ENCODE data around the gene ZNF397.
A peak's percentile ranks its signal among the peaks of the same experiment; 100 is the strongest.

The ZNF397 gene

GRCh38 chr18:35290094-35290735 is 49.4 kb downstream of the ZNF397 start, which contains the start of gene ZSCAN30:
ZSCAN30 (minus strand) TSS chr18:35290229; CDS start chr18:35264352, 25,877 bp downstream.
- peaks cover 10% of the 10 kb centered on the region for H3K9me3 Mint-ChIP-seq
- H3K27ac Mint-ChIP-seq = peak within 1 kb of the TSS; percentile 90
- intact Hi-C loops (cut with micrococcal nuclease) = loop anchor here (1.0 kb wide), 3 partner anchors 50 to 86 kb away; partner anchors contain the start of gene ZNF24
- no peaks in the 10 kb centered on the region for H3K27me3 Mint-ChIP-seq
- peaks cover 56% of the 10 kb centered on the region for H3K36me3 Mint-ChIP-seq (ENCODE audit: low read depth)
- peak within 1 kb of the TSS; percentile 96 for H3K4me3 Mint-ChIP-seq
- peaks cover 26% of the 10 kb centered on the region for H3K4me1 Mint-ChIP-seq (ENCODE audit: low read depth)

GRCh38 chr18:35291166-35291565 is 50.3 kb downstream of the ZNF397 start:
- Mint-ChIP-seq H3K4me1 (ENCODE audit: low read depth) (peaks cover 29% of the 10 kb centered on the region), H3K36me3 (ENCODE audit: low read depth) (peaks cover 60% of the 10 kb centered on the region), H3K27ac (peak overlapping the region; percentile 90), H3K4me3 (peak overlapping the region; percentile 96), H3K27me3 (no peaks in the 10 kb centered on the region), H3K9me3 (peaks cover 5% of the 10 kb centered on the region)
- intact Hi-C loops (cut with micrococcal nuclease) = no loop called here

GRCh38 chr18:35296060-35296459 is 55.2 kb downstream of the ZNF397 start:
- intact Hi-C loops (cut with micrococcal nuclease) = no loop called here
- Mint-ChIP-seq H3K9me3 (peaks cover 44% of the 10 kb centered on the region), H3K4me3 (no peak overlapping the region), H3K27me3 (no peaks in the 10 kb centered on the region), H3K36me3 (ENCODE audit: low read depth) (peaks cover 88% of the 10 kb centered on the region), H3K4me1 (ENCODE audit: low read depth) (peaks cover 28% of the 10 kb centered on the region), H3K27ac (no peak overlapping the region)

- Mint-ChIP-seq H3K27me3 (no peaks in the 10 kb centered on the region), H3K4me1 (ENCODE audit: low read depth) (no peaks in the 10 kb centered on the region), H3K4me3 (no peak overlapping the region), H3K36me3 (ENCODE audit: low read depth) (peaks cover 91% of the 10 kb centered on the region), H3K27ac (no peak overlapping the region), H3K9me3 (peaks cover 89% of the 10 kb centered on the region)
- intact Hi-C loops (cut with micrococcal nuclease) = no loop called here
Observed at GRCh38 chr18:35303610-35304009, 62.8 kb downstream of the ZNF397 start.

GRCh38 chr18:35306588-35307250 is 65.9 kb downstream of the ZNF397 start:
- no peaks in the 10 kb centered on the region for H3K27me3 Mint-ChIP-seq
- no peaks in the 10 kb centered on the region for H3K4me1 Mint-ChIP-seq (ENCODE audit: low read depth)
- peaks cover 81% of the 10 kb centered on the region for H3K9me3 Mint-ChIP-seq
- H3K36me3 Mint-ChIP-seq (ENCODE audit: low read depth) = peaks cover 76% of the 10 kb centered on the region
- no peak overlapping the region for H3K27ac Mint-ChIP-seq
- no peak overlapping the region for H3K4me3 Mint-ChIP-seq
- intact Hi-C loops (cut with micrococcal nuclease) = no loop called here

Data from dendritic cell treated with granulocyte-macrophage colony-stimulating factor and Interleukin-4, amounts not matched to agents 40 ng/mL and 50 ng/mL, for 4 days (primary cell).